Hematopoietic multipotent progenitor cell treated with erythropoietin and hydrocortisone succinate and interleukin-3 and kit ligand, for 15 days (in vitro differentiated cells): ENCODE results near the gene MTCH1.
"Not testable (repeated sequence)": the region's sequence is repeated elsewhere in the genome, so short reads cannot be mapped to it uniquely, and the experiment has no call there.

Source experiments
- DNase-seq: peaks from one replicate; pipeline ENCODE4 v3.0.0-alpha.2; 2015; ENCODE audit warnings: low spot score

Gene MTCH1

GRCh38 chr6:36954262-36954931, 31.6 kb downstream of the MTCH1 start, which contains the start of gene PI16:
PI16 (plus strand) TSS chr6:36954738; CDS start chr6:36954761, 23 bp downstream.
- no peak for DNase-seq

- DNase-seq, result no peak
Measured at GRCh38 chr6:36953931-36954261, 32.1 kb downstream of the MTCH1 start.

GRCh38 chr6:36949636-36950035, 36.4 kb downstream of the MTCH1 start:
- no peak for DNase-seq

GRCh38 chr6:36949076-36949475, 36.9 kb downstream of the MTCH1 start:
- not testable (repeated sequence) for DNase-seq

- DNase-seq, result no peak
Measured at GRCh38 chr6:36947570-36948351, 38.2 kb downstream of the MTCH1 start.

- DNase-seq, result no peak
Measured at GRCh38 chr6:36946526-36946925, 39.5 kb downstream of the MTCH1 start.

- no peak for DNase-seq
Measured at GRCh38 chr6:36945301-36945700, 40.7 kb downstream of the MTCH1 start.

- no peak for DNase-seq
Measured at GRCh38 chr6:36944650-36945049, 41.3 kb downstream of the MTCH1 start.

- DNase-seq, result not testable (repeated sequence)
Measured at GRCh38 chr6:36942329-36942728, 43.7 kb downstream of the MTCH1 start.

- not testable (repeated sequence) for DNase-seq
Measured at GRCh38 chr6:36941561-36941960, 44.4 kb downstream of the MTCH1 start.

GRCh38 chr6:36940027-36940426, 46.0 kb downstream of the MTCH1 start:
- no peak for DNase-seq

GRCh38 chr6:36939005-36939404, 47.0 kb downstream of the MTCH1 start:
- DNase-seq, result not testable (repeated sequence)

- DNase-seq, result no peak
Measured at GRCh38 chr6:36938536-36938935, 47.5 kb downstream of the MTCH1 start.

- no peak for DNase-seq
Measured at GRCh38 chr6:36937896-36938295, 48.1 kb downstream of the MTCH1 start.

- no peak for DNase-seq
Measured at GRCh38 chr6:36936824-36937223, 49.2 kb downstream of the MTCH1 start.

GRCh38 chr6:36934901-36935300, 51.1 kb downstream of the MTCH1 start:
- DNase-seq, result no peak

GRCh38 chr6:36933519-36933918, 52.5 kb downstream of the MTCH1 start:
- no peak for DNase-seq

- DNase-seq, result no peak
Measured at GRCh38 chr6:36933102-36933501, 52.9 kb downstream of the MTCH1 start.

GRCh38 chr6:36930483-36930882, 55.5 kb downstream of the MTCH1 start:
- no peak for DNase-seq

- no peak for DNase-seq
Measured at GRCh38 chr6:36929607-36930006, 56.4 kb downstream of the MTCH1 start.

GRCh38 chr6:36929152-36929551, 56.8 kb downstream of the MTCH1 start:
- no peak for DNase-seq

- no peak for DNase-seq
Measured at GRCh38 chr6:36928547-36928918, 57.5 kb downstream of the MTCH1 start.

- no peak for DNase-seq
Measured at GRCh38 chr6:36927691-36928546, 58.1 kb downstream of the MTCH1 start.
